Measurements from ENCODE around the gene RANBP10.

DNA sequence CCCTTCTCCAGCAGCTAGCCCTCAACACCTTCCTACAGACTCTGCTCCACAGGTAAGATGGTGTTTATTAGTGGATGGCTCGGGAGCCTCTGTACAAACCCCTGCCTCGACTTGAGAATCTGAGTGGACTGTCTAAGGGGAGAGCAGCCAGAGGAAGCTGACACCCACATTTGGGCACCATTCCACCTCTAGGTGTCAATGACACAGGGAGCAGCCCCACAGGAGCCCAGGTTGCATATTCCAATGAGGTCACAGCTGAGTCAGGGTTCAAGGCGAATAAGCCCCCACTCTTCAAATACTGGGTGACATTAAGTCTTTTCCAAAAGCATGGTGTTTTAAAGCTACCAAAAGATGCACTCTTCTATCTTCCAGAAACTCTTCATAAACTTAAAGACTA lies 31.9 kb downstream of the RANBP10 start:
- TF ChIP-seq POLR2AphosphoS5 (IDR thresholded peaks at IDR 0.05) (no peak), EP300 (IDR thresholded peaks at IDR 0.05) (no peak)
